BJ (cell line): ENCODE data around the gene ELFN2. TPM values are rescaled to one million over a fixed set of nuclear protein-coding genes. Genes with fewer than 3 reads are reported as not detected.

Source experiments
- CTCF ChIA-PET: fragments of 350-600 bp; formaldehyde crosslinking; extraction: SDS; loops from one replicate; lab custom pipeline; 2021; ENCODE audit warnings: antibody characterized with exemption, inconsistent platforms; lab: Yijun Ruan, JAX
- POLR2A ChIA-PET: fragments of 300-600 bp; sonication (Branson Sonifier 250); formaldehyde crosslinking; extraction: SDS; loops from one replicate; lab custom pipeline; 2021; ENCODE audit warnings: antibody characterized with exemption; lab: Charles Lee
- DNase-seq: peaks from one replicate; pipeline ENCODE4 v3.0.0-alpha.2; 2011; ENCODE audit warnings: low read depth
- H3K27me3 ChIP-seq: 2 replicates; pipeline ENCODE4 v1.6.0; 2011; ENCODE audit warnings: low read length; ENCODE audit not compliant: control insufficient read depth, insufficient read depth
- H3K36me3 ChIP-seq: 2 replicates; pipeline ENCODE4 v1.5.1; 2011; ENCODE audit warnings: low read length; ENCODE audit not compliant: control insufficient read depth, insufficient read depth
- H3K4me3 ChIP-seq: 2 replicates; pipeline ENCODE4 v1.5.1; 2011; ENCODE audit warnings: low read depth, mild to moderate bottlenecking, control low read depth, low read length
- CTCF ChIP-seq: IDR thresholded peaks from 2 replicates; pipeline ENCODE4 v1.5.1; 2011; ENCODE audit warnings: low read depth, mild to moderate bottlenecking, control low read depth, inconsistent platforms, low read length, moderate library complexity; ENCODE audit not compliant: insufficient read depth
- polyA plus RNA-seq: library from polyadenylated mRNA; depleted of rRNA; stranded (reverse); fragments of >200 nt; gene quantifications from 2 replicates; pipeline ENCODE4 v1.2.3, GENCODE V29; 2011

Gene ELFN2
- polyA plus RNA-seq, 1 experiment: 0.34 TPM

- POLR2A ChIA-PET: no interaction called here
- Histone ChIP-seq H3K4me3 (no peak overlapping the region), H3K36me3 (no peaks in the 10 kb centered on the region), H3K27me3 (peaks cover 16% of the 10 kb centered on the region)
- CTCF ChIA-PET: interaction anchor here (0.8 to 7.6 kb wide), 30 partner anchors 8 to 199 kb away, joined by 3 to 196 read pairs (median 5); partner anchors contain the start of gene MFNG
- DNase-seq: no peak
- TF ChIP-seq CTCF: peak; percentile 83
Observed at GRCh38 chr22:37428649-37429586, 1.6 kb upstream of the ELFN2 start.

GRCh38 chr22:37427711-37428635, 694 bp upstream of the ELFN2 start:
- no peaks in the 10 kb centered on the region for H3K36me3 ChIP-seq
- DNase-seq: no peak
- peaks cover 16% of the 10 kb centered on the region for H3K27me3 ChIP-seq
- no peak for TF ChIP-seq CTCF
- ChIA-PET CTCF (interaction anchor here (1.0 to 7.6 kb wide), 22 partner anchors 7 to 198 kb away, joined by 3 to 196 read pairs (median 6); partner anchors contain the start of gene MFNG), POLR2A (no interaction called here)
- H3K4me3 ChIP-seq: peak overlapping the region; percentile 53

- peaks cover 20% of the 10 kb centered on the region for H3K27me3 ChIP-seq
- CTCF ChIA-PET: interaction anchor here (0.9 kb wide), 1 partner anchor 180 kb away, joined by 3 read pairs; no protein-coding TSS in a partner anchor
- POLR2A ChIA-PET: no interaction called here
- no peak for DNase-seq
- TF ChIP-seq CTCF: no peak
- no peaks in the 10 kb centered on the region for H3K36me3 ChIP-seq
- H3K4me3 ChIP-seq: peak overlapping the region; percentile 53
Observed at GRCh38 chr22:37426706-37427134, 559 bp downstream of the ELFN2 start.

DNA sequence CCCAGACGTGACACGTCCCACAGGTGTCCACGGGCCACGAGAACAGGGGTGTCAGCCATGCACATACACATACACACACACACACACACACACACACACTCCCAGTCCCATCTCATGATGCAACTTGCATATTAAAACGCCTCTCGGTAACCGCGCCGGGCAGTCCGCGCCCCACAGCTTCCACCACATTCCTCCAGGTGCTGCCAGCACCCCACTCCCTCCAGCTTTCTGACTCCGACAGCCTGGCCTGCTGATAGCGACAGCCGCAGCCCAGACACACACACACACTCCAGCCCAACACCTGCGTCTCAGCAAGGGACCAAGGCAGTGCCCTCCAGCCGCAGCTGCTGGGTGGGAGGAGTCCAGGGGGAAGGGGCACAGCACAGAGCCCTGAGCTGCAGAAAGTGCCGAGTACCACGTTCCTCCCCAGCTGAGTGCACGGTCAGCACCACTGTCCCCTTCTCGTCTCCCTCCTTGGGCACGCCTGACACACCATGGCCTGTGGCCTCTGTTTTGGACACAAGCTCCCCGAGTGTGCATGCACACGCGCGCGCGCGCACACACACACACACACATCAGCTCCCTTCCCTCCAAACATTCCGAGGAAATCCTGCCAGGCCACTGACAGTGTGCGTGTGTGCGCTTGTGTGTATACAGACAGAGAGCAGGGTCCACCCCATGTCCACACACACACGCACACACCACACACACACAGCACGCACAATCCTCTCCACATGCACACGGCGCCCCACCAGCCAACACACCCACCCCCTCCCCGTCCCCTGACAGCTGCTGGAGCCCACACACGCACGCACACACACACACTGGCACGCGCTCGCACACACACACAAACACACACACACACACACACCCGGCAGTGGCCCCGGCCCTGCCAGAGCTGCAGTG, 1.2 kb downstream of the ELFN2 start:
- no peak for DNase-seq
- H3K36me3 ChIP-seq: no peaks in the 10 kb centered on the region
- peaks cover 20% of the 10 kb centered on the region for H3K27me3 ChIP-seq
- ChIA-PET CTCF (interaction anchor here (0.9 to 1.0 kb wide), 2 partner anchors 11 to 181 kb away, joined by 3 read pairs; no protein-coding TSS in a partner anchor), POLR2A (no interaction called here)
- no peak for TF ChIP-seq CTCF
- peak overlapping the region; percentile 53 for H3K4me3 ChIP-seq
